ENCODE data around the gene PCBP3. TPM values are rescaled to one million over a fixed set of nuclear protein-coding genes. Genes with fewer than 3 reads are reported as not detected.
"Not testable (repeated sequence)": the region's sequence is repeated elsewhere in the genome, so short reads cannot be mapped to it uniquely, and the experiment has no call there.

The PCBP3 gene
- total RNA-seq, 4 donors from 2014 or later: 0.99 to 7.0 (median 2.5) TPM; not detected in 1

DNA sequence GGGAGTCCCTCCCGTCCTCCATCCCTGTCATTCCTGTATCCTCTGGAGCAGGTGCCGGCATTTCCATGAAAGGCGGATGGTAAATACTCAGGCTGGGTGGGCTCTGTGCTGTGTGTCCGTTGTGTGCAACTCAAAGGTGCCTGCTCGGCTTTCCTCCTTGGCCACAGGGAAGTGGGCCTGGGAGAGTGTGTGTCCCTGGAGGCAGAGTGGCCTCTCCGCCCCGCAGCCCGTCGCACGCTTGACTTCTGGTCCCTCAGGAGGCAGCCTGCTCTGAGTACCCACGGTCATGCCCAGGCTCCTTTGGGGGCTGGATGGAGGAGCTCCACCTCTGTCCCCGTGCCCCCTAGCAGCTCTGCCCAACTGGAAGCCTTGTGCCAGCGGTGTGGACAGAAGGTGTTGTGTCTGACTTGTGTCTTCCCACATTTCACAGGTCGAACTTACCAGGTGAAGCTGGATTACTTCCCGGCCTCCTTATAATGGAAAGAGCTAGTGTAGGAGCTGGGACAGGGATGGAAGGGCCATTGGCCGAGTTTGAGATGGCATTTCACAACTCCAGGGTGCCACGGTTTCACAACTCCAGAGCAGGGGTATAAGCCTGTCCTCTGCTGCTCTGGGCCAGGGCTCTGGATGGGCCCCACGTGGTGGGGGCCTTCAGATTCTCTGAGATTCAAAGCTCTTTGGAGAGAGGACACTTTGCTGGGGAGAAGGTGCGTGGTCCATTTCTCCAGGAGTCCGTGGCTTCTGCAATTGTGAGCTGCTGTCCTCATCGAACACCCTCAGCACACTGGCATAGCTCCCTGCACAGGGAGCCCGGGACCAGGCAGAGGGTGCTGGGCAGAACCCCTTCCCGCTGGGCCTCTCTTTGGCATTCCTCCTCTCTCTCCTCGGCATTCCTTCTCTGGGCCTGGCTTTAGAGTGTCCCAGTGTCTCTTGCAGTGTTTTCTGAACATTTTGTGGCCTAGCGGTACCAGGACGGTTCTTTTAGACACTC lies 185.3 kb downstream of the PCBP3 start:
- 87 to 93% methylated on average over 26 of the region's 26 CpGs for WGBS, 2 donors
- TF ChIP-seq, protein P1, sequence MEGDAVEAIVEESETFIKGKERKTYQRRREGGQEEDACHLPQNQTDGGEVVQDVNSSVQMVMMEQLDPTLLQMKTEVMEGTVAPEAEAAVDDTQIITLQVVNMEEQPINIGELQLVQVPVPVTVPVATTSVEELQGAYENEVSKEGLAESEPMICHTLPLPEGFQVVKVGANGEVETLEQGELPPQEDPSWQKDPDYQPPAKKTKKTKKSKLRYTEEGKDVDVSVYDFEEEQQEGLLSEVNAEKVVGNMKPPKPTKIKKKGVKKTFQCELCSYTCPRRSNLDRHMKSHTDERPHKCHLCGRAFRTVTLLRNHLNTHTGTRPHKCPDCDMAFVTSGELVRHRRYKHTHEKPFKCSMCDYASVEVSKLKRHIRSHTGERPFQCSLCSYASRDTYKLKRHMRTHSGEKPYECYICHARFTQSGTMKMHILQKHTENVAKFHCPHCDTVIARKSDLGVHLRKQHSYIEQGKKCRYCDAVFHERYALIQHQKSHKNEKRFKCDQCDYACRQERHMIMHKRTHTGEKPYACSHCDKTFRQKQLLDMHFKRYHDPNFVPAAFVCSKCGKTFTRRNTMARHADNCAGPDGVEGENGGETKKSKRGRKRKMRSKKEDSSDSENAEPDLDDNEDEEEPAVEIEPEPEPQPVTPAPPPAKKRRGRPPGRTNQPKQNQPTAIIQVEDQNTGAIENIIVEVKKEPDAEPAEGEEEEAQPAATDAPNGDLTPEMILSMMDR (IDR thresholded peaks at IDR 0.05): no peak
- no peak for TF ChIP-seq POLR2A (IDR thresholded peaks at IDR 0.05)
- no peak overlapping the region for H3K4me3 ChIP-seq (ENCODE audit: low read depth, poor library complexity, severe bottlenecking)
- DNase-seq (ENCODE audit: low spot score in 2 of 2): peak in 1 of 2 donors; percentile 68
- intact Hi-C loops (cut with DNase I; ENCODE audit: low total_unique reads): no loop called here

GRCh38 chr21:45829668-45830067 lies 186.1 kb downstream of the PCBP3 start:
- WGBS, 2 donors: 82 to 88% methylated on average over 6 to 7 of the region's 7 CpGs
- intact Hi-C loops (cut with DNase I; ENCODE audit: low total_unique reads): no loop called here
- no peak overlapping the region for H3K4me3 ChIP-seq (ENCODE audit: low read depth, poor library complexity, severe bottlenecking)
- TF ChIP-seq, protein P1 (IDR thresholded peaks at IDR 0.05): no peak
- no peak for TF ChIP-seq POLR2A (IDR thresholded peaks at IDR 0.05)
- peak in 1 of 2 donors; percentile 80 for DNase-seq (ENCODE audit: low spot score in 2 of 2)

DNA sequence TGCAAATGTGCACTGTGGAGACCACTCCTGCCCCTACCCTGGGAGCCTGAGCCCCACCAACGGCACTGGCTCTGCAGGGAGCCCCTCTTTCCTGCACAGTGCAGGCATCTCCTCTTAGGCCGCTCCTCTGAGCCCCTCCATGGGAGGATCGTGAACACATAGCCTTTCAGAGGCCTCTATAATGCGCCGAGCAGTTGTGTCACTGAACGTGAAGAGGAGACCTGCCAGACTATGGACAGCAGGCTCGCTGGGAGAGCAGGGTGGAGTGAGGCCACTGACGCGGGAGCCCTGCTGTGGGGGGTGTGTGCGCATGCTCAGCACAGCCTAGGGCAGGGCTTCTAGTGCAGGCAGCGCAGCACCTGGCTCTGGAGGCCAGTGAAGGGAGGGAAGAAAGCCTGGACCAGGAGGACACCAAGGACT lies 186.7 kb downstream of the PCBP3 start:
- no peak overlapping the region for H3K4me3 ChIP-seq (ENCODE audit: low read depth, poor library complexity, severe bottlenecking)
- TF ChIP-seq, protein P1 (IDR thresholded peaks at IDR 0.05): no peak
- no peak for TF ChIP-seq POLR2A (IDR thresholded peaks at IDR 0.05)
- intact Hi-C loops (cut with DNase I; ENCODE audit: low total_unique reads): no loop called here
- DNase-seq (ENCODE audit: low spot score in 2 of 2): peak in 1 of 2 donors; percentile 53
- 74 to 75% methylated on average over 11 of the region's 11 CpGs for WGBS, 2 donors

- intact Hi-C loops (cut with DNase I; ENCODE audit: low total_unique reads): no loop called here
- DNase-seq (ENCODE audit: low spot score in 2 of 2): peak in 1 of 2 donors; percentile 80
- H3K4me3 ChIP-seq (ENCODE audit: low read depth, poor library complexity, severe bottlenecking): no peak overlapping the region
These were observed 187.3 kb downstream of the PCBP3 start for GRCh38 chr21:45830720-45831366.

DNA sequence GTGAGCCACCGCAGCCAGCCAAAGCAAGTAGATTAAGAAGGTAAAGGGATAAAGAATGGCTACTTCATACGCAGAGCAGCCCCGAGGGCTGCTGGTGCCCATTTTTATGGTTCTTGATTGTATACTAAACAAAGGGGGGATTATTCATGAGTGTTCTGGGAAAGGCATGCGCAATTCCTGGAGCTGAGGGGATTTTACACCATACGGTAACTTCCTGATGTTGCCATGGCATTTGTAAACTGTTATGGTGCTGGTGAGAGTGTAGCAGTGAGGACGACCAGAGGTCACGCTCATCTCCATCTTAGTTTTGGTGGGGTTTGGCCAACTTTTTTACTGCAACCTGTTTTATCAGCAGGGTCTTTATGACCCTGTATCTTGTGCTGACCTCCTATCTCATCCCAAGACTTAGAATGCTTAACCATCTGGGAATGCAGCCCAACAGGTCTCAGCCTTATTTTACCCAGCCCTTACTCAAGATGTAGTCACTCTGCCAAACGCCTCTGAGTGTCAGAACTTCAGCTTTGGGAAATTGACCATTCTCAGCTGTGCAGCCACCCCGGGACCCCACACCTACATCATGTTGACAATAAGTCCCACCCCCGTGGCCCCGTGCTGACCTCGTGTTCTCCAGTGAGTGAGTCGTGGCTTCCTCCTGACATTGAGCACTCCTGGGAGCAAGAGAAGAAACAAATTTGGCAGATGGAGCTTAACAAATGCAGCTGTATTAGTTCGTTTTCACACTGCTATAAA lies 188.6 kb downstream of the PCBP3 start:
- intact Hi-C loops (cut with DNase I; ENCODE audit: low total_unique reads): no loop called here
- no peak overlapping the region for H3K4me3 ChIP-seq (ENCODE audit: low read depth, poor library complexity, severe bottlenecking)
- 70 to 74% methylated on average over 14 of the region's 14 CpGs for WGBS, 2 donors
- TF ChIP-seq, protein P1 (IDR thresholded peaks at IDR 0.05): no peak
- TF ChIP-seq POLR2A (IDR thresholded peaks at IDR 0.05): no peak
- peak in 1 of 2 donors; percentile 72 for DNase-seq (ENCODE audit: low spot score in 2 of 2)

More at GRCh38 chr21:45830720-45831366, 187.3 kb downstream of the PCBP3 start:
- WGBS, 2 donors: 85% methylated on average over 21 of the region's 21 CpGs
- TF ChIP-seq, protein P1 (IDR thresholded peaks at IDR 0.05): no peak
- no peak for TF ChIP-seq POLR2A (IDR thresholded peaks at IDR 0.05)

GRCh38 chr21:45832741-45833235 lies 189.3 kb downstream of the PCBP3 start:
- H3K4me3 ChIP-seq (ENCODE audit: low read depth, poor library complexity, severe bottlenecking); intact Hi-C loops (cut with DNase I; ENCODE audit: low total_unique reads): not testable (repeated sequence)
- 91 to 92% methylated on average over 12 of the region's 12 CpGs for WGBS, 2 donors
- peak in 1 of 2 donors; percentile 28 for DNase-seq (ENCODE audit: low spot score in 2 of 2)

All from lower leg skin (tissue), 4 donors.